Parathyroid adenoma (tissue), 2 donors: Measurements from ENCODE around the gene AFF1.
A peak's percentile ranks its signal among the peaks of the same experiment; 100 is the strongest.

Experiments used
- H2AFZ ChIP-seq: fragments of 300-600 bp; sonication (generic); one replicate; pipeline ENCODE4 v1.7.0; 2017; ENCODE audit warnings: antibody characterized with exemption, mild to moderate bottlenecking
- H3K27ac ChIP-seq: fragments of 300-600 bp; sonication (generic); one replicate; pipeline ENCODE4 v1.7.0; 2017
- H3K27me3 ChIP-seq: fragments of 300-600 bp; sonication (generic); one replicate; pipeline ENCODE4 v1.7.0; 2017; ENCODE audit warnings: low read length; ENCODE audit not compliant: control insufficient read depth, insufficient read depth
- H3K36me3 ChIP-seq: fragments of 300-600 bp; sonication (generic); one replicate; pipeline ENCODE4 v1.7.0; 2017; ENCODE audit warnings: low read length; ENCODE audit not compliant: control insufficient read depth, insufficient read depth
- H3K4me1 ChIP-seq: fragments of 300-600 bp; sonication (generic); one replicate; pipeline ENCODE4 v1.7.0; 2017; ENCODE audit warnings: control low read depth
- H3K4me2 ChIP-seq: fragments of 300-600 bp; sonication (generic); one replicate; pipeline ENCODE4 v1.7.0; 2017; ENCODE audit warnings: low read length
- H3K4me3 ChIP-seq: fragments of 300-600 bp; sonication (generic); one replicate; pipeline ENCODE4 v1.7.0; 2017; ENCODE audit warnings: low read depth, low read length
- H3K79me2 ChIP-seq: fragments of 300-600 bp; sonication (generic); one replicate; pipeline ENCODE4 v1.7.0; 2017; ENCODE audit warnings: control low read depth
- H3K9ac ChIP-seq: fragments of 300-600 bp; sonication (generic); one replicate; pipeline ENCODE4 v1.7.0; 2017; ENCODE audit warnings: mild to moderate bottlenecking
- H3K9me3 ChIP-seq: fragments of 300-600 bp; sonication (generic); one replicate; pipeline ENCODE4 v1.7.0; 2017; ENCODE audit warnings: low read length; ENCODE audit not compliant: control insufficient read depth
- CTCF ChIP-seq: fragments of 300-600 bp; sonication (generic); IDR thresholded peaks from one replicate; pipeline ENCODE4 v1.7.0; 2017; ENCODE audit warnings: antibody characterized with exemption, mild to moderate bottlenecking
- donor health status: primary hyperparathyroidism.

The AFF1 gene

GRCh38 chr4:86892636-86892960, 42.2 kb upstream of the AFF1 start:
- Histone ChIP-seq H3K9me3 (no peaks in the 10 kb centered on the region), H3K27me3 (no peaks in the 10 kb centered on the region), H2AFZ (peak overlapping the region; percentile 93), H3K4me1 (no peaks in the 10 kb centered on the region), H3K9ac (peak overlapping the region; percentile 67), H3K79me2 (no peaks in the 10 kb centered on the region), H3K4me2 (peak overlapping the region; percentile 89), H3K4me3 (peak overlapping the region; percentile 68), H3K27ac (peak overlapping the region; percentile 74), H3K36me3 (no peaks in the 10 kb centered on the region)
- TF ChIP-seq CTCF = no peak

GRCh38 chr4:86893136-86893535, 41.7 kb upstream of the AFF1 start:
- Histone ChIP-seq H3K9me3 (no peaks in the 10 kb centered on the region), H3K79me2 (no peaks in the 10 kb centered on the region), H3K4me2 (peak overlapping the region; percentile 89), H3K36me3 (no peaks in the 10 kb centered on the region), H3K4me3 (no peak overlapping the region), H3K9ac (no peak overlapping the region), H3K27me3 (no peaks in the 10 kb centered on the region), H3K4me1 (no peaks in the 10 kb centered on the region), H2AFZ (no peak overlapping the region), H3K27ac (no peak overlapping the region)
- TF ChIP-seq CTCF = no peak

GRCh38 chr4:86894455-86894854, 40.4 kb upstream of the AFF1 start:
- no peaks in the 10 kb centered on the region for H3K27me3 ChIP-seq
- H3K27ac ChIP-seq = no peak overlapping the region
- H3K79me2 ChIP-seq = no peaks in the 10 kb centered on the region
- H3K36me3 ChIP-seq = no peaks in the 10 kb centered on the region
- no peak overlapping the region for H3K9ac ChIP-seq
- no peak overlapping the region for H2AFZ ChIP-seq
- H3K9me3 ChIP-seq = no peaks in the 10 kb centered on the region
- H3K4me1 ChIP-seq = no peaks in the 10 kb centered on the region
- TF ChIP-seq CTCF = no peak
- H3K4me3 ChIP-seq = no peak overlapping the region
- no peak overlapping the region for H3K4me2 ChIP-seq

- no peak overlapping the region for H2AFZ ChIP-seq
- no peak overlapping the region for H3K27ac ChIP-seq
- H3K27me3 ChIP-seq = no peaks in the 10 kb centered on the region
- H3K9me3 ChIP-seq = no peaks in the 10 kb centered on the region
- H3K79me2 ChIP-seq = no peaks in the 10 kb centered on the region
- TF ChIP-seq CTCF = peak; percentile 60
- no peak overlapping the region for H3K4me3 ChIP-seq
- no peaks in the 10 kb centered on the region for H3K4me1 ChIP-seq
- no peaks in the 10 kb centered on the region for H3K36me3 ChIP-seq
- H3K4me2 ChIP-seq = no peak overlapping the region
- H3K9ac ChIP-seq = no peak overlapping the region
These were observed 38.9 kb upstream of the AFF1 start for GRCh38 chr4:86895692-86896488.

- Histone ChIP-seq H3K79me2 (no peaks in the 10 kb centered on the region), H3K4me2 (peak overlapping the region; percentile 36), H2AFZ (no peak overlapping the region), H3K9me3 (no peaks in the 10 kb centered on the region), H3K27me3 (no peaks in the 10 kb centered on the region), H3K27ac (no peak overlapping the region), H3K4me1 (no peaks in the 10 kb centered on the region), H3K4me3 (no peak overlapping the region), H3K9ac (no peak overlapping the region), H3K36me3 (no peaks in the 10 kb centered on the region)
- no peak for TF ChIP-seq CTCF
These were observed 38.2 kb upstream of the AFF1 start for GRCh38 chr4:86896596-86896995.
